Thymus (tissue), 11 donors: ENCODE results near the gene NDUFS6. TPM values are rescaled to one million over a fixed set of nuclear protein-coding genes. Genes with fewer than 3 reads are reported as not detected.

Source experiments
- DNase-seq, 9 donors: peaks; one replicate each; pipeline ENCODE4 v3.0.0-alpha.2; 2013; ENCODE audit warnings: low spot score in 9 of 9, low read depth in 6 of 9, missing footprints in 1 of 9
- H3K27ac ChIP-seq, 2 donors: one replicate each; pipeline ENCODE4 v1.5.1; 2013; ENCODE audit warnings: control low read depth in 1 of 2, low read depth in 1 of 2, low read length in 1 of 2, mild to moderate bottlenecking in 1 of 2, moderate library complexity in 1 of 2
- H3K27me3 ChIP-seq, 2 donors: one replicate each; pipeline ENCODE4 v1.5.1; 2013; ENCODE audit warnings: low read length in 1 of 2; ENCODE audit not compliant: control insufficient read depth in 2 of 2, insufficient read depth in 1 of 2
- H3K36me3 ChIP-seq, 2 donors: one replicate each; pipeline ENCODE4 v1.5.1; 2013; ENCODE audit warnings: low read length in 1 of 2, mild to moderate bottlenecking in 1 of 2, moderate library complexity in 1 of 2; ENCODE audit not compliant: control insufficient read depth in 2 of 2, insufficient read depth in 2 of 2
- H3K4me1 ChIP-seq, 2 donors: one replicate each; pipeline ENCODE4 v1.5.1; 2013; ENCODE audit warnings: low read length in 2 of 2; ENCODE audit not compliant: control insufficient read depth in 2 of 2, insufficient read depth in 2 of 2
- H3K4me3 ChIP-seq, 2 donors: one replicate each; pipeline ENCODE4 v1.5.1; 2013; ENCODE audit warnings: low read length in 2 of 2, control low read depth in 1 of 2, mild to moderate bottlenecking in 1 of 2
- H3K9me3 ChIP-seq, 2 donors: one replicate each; pipeline ENCODE4 v1.5.1; 2013; ENCODE audit warnings: low read length in 1 of 2, mild to moderate bottlenecking in 1 of 2; ENCODE audit not compliant: control insufficient read depth in 2 of 2, insufficient read depth in 1 of 2
- WGBS: extraction: QIAGEN DNeasy Blood & Tissue Kit; methylation state at CpG from one replicate; pipeline ENCODE4 v1.1.7; 2013; 5-methylcytosine and 5-hydroxymethylcytosine counted together
- polyA plus RNA-seq: library from polyadenylated mRNA; stranded (reverse); fragments of 200-250 nt; gene quantifications from one replicate; pipeline ENCODE4 v1.2.3, GENCODE V29; 2013
- total RNA-seq: library from RNA; stranded (reverse); fragments of 120-200 nt; gene quantifications from one replicate; pipeline ENCODE4 v1.2.4, GENCODE V29; 2013
- donor health status: healthy.

The NDUFS6 gene
- total and polyA plus RNA-seq, 2 donors, result 42.8 to 55.0 TPM

DNA sequence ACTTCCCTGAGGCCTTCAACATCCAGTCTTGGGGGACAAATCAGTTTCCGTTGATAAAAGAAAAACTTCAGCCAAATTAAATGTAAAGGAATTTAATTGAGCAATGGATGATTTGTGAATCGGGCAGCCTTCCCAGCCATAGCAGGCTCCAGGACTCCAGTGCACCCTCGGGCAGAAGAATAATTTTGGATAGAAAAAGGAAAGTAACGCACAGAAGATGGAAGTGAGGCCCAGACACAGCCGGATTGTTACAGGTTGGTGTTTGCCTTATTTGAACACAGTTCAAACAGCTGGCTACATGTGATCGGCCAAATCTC lies 20.6 kb upstream of the NDUFS6 start:
- H3K4me1 ChIP-seq, result peaks cover 0 to 14% of the 10 kb centered on the region in 2 donors
- no peak overlapping the region for H3K27ac ChIP-seq
- no peaks in the 10 kb centered on the region for H3K36me3 ChIP-seq
- H3K9me3 ChIP-seq, result no peaks in the 10 kb centered on the region
- no peak for DNase-seq
- H3K27me3 ChIP-seq, result peaks cover 0 to 27% of the 10 kb centered on the region in 2 donors
- WGBS, result 96% methylated on average over 6 of the region's 6 CpGs
- no peak overlapping the region for H3K4me3 ChIP-seq

DNA sequence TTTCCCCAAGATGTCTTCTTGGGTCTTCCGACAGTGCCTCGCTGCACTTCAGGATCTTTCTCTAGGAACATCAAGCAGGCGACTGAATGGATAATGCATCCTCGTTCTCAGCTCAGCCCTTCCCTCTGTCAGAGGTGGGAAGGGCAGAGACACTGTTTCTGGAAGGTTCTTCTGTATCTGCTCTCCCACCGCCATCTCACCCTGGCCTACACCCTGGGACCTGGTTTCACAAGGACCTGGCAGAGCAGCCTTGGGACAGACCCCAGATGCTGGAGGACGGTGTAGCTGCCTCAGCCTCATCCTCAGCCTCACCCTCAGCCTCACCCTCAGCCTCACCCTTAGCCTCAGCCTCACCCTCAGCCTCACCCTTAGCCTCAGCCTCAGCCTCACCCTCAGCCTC lies 20.1 kb upstream of the NDUFS6 start:
- no peak for DNase-seq
- no peaks in the 10 kb centered on the region for H3K36me3 ChIP-seq
- 95% methylated on average over 6 of the region's 6 CpGs for WGBS
- no peak overlapping the region for H3K27ac ChIP-seq
- H3K4me1 ChIP-seq, result peaks cover 0 to 19% of the 10 kb centered on the region in 2 donors
- no peak overlapping the region for H3K4me3 ChIP-seq
- no peaks in the 10 kb centered on the region for H3K9me3 ChIP-seq
- peaks cover 0 to 27% of the 10 kb centered on the region in 2 donors for H3K27me3 ChIP-seq

DNA sequence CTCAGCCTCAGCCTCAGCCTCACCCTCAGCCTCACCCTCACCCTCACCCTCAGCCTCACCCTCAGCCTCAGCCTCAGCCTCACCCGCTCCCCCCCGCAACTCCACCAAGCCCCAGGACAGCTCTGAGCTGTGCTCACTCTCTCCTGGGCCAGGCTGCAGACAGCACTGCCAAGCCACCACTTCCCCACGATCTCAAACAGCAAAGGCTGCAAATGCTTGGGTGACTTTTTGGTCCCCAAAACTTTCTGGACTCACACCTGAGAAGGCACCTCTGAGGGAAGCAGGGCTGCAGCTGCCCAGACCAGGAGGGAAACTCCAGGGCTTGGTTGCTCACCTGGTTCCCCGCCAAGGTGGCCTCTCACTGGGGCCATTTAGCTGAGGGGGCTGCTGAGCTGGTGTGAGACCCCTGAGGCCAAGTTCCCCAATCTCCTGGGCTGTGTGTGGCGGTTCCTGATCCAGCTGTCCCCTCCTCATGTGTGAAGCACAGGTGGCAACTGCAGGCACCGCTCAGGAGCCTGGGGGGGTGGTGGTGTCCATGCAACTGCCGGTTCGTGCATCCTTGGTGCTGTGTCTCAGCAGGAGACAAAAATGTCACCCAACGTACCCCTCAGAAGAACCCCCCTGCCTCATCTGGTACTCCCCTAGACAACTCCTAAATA lies 19.4 kb upstream of the NDUFS6 start:
- Histone ChIP-seq H3K27ac (no peak overlapping the region), H3K4me3 (no peak overlapping the region), H3K9me3 (no peaks in the 10 kb centered on the region), H3K27me3 (peaks cover 0 to 27% of the 10 kb centered on the region in 2 donors), H3K4me1 (peaks cover 0 to 19% of the 10 kb centered on the region in 2 donors), H3K36me3 (no peaks in the 10 kb centered on the region)
- 87% methylated on average over 9 of the region's 9 CpGs for WGBS
- no peak for DNase-seq

DNA sequence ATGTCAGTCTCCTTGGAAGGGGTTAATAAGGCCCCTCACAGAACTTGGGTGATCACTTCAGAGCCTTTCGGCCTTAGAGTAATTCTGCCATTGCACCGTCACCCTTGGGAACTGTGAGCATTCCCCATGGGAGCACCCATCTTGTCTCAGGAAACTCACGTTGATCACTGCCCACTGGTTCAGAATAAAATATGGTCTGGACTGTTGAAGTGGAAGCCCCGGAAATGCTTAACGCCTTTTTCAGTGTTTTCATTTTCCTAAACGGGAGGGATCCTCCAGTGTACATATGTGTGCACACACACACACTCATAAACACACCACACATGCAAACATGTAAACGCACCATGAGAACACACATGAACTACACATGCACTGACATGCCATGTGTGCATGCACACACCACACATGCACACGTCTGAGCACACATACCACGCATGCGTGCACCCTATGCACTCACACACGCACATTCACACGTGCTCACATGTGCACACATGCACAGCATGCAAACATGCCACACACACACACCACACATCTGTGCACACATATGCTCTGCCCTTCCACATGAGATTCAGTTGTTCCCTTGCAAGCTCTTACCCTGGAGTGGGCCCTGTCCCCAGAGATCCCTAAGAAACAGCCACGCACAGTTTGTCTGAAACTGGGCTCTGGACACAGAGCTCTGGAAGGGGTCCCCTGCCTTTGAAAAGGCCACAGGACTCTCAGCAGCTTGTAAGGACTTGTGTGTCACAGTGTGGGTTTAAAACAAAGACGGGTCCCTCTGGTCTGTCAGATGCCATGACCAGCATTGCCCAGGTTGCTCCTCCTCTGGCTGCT lies 18.6 kb upstream of the NDUFS6 start:
- no peak overlapping the region for H3K27ac ChIP-seq
- peaks cover 0 to 19% of the 10 kb centered on the region in 2 donors for H3K4me1 ChIP-seq
- no peak for DNase-seq
- no peaks in the 10 kb centered on the region for H3K36me3 ChIP-seq
- H3K4me3 ChIP-seq, result no peak overlapping the region
- WGBS, result 78% methylated on average over 14 of the region's 14 CpGs
- H3K27me3 ChIP-seq, result peaks cover 0 to 22% of the 10 kb centered on the region in 2 donors
- no peaks in the 10 kb centered on the region for H3K9me3 ChIP-seq

DNA sequence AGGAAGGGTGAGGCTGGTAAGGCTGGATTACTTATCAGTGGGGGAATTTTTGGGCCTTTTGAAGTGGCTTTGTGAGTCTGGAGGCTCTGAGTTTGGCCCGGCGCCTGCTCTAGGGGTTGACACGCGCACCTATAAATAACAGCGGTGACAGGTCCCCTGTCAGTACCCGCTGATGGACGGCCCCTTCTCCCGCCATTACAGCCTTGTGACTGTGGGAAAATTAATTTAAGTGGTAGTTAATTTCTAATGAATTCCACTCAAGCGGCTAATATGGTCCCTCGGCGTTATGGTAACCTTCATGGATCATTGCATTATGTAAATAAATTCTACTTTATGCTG lies 18.0 kb upstream of the NDUFS6 start:
- no peaks in the 10 kb centered on the region for H3K9me3 ChIP-seq
- no peak for DNase-seq
- H3K36me3 ChIP-seq, result no peaks in the 10 kb centered on the region
- H3K4me1 ChIP-seq, result peaks cover 0 to 19% of the 10 kb centered on the region in 2 donors
- H3K27ac ChIP-seq, result no peak overlapping the region
- peaks cover 0 to 16% of the 10 kb centered on the region in 2 donors for H3K27me3 ChIP-seq
- H3K4me3 ChIP-seq, result no peak overlapping the region
- 47% methylated on average over 11 of the region's 11 CpGs for WGBS

DNA sequence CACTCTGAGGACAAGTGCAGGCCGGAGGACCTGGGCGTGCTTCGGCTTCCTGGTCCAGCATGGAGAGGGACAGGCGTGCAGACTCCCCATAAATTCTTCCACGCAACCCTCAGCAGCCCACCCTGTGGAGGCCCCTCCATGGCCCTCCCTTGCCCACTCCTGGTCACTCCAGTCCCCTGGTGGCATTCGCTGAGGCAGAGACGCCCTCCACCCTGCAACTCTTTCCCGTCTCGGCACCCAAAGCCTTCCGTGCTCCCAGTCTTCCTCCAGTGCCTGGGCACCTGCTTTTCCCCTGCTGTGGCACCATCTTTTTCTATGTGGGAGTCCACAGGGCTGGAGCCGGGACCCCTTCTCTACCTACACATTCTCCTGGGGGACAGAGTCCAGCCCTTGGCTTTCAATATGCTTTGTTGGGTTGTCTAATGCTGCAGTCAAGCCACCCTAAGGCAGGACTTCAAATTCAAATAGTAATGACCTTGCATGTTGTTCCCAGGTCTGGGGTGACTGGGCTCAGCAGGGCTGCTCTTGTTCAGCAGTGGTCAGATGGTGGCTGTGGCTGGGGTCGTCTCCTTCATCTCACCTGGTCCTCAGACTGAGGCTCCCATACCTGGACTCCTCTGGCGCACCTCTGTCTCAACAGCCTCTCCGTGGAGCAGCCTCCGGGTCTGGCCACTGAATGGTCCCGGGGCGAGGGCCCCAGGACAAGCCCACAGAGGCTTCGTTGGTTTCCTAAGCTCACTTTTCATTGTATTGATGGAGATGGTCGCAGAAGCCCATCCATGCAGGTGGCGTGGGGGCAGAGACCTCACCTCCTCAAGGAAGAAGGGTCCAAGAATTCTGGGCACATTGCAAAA lies 16.8 kb upstream of the NDUFS6 start:
- WGBS, result 90% methylated on average over 20 of the region's 20 CpGs
- Histone ChIP-seq H3K9me3 (no peaks in the 10 kb centered on the region), H3K36me3 (no peaks in the 10 kb centered on the region), H3K4me3 (no peak overlapping the region), H3K27ac (peak overlapping the region in 1 of 2 donors; percentile 55), H3K27me3 (peaks cover 0 to 10% of the 10 kb centered on the region in 2 donors), H3K4me1 (peaks cover 0 to 19% of the 10 kb centered on the region in 2 donors)
- no peak for DNase-seq

DNA sequence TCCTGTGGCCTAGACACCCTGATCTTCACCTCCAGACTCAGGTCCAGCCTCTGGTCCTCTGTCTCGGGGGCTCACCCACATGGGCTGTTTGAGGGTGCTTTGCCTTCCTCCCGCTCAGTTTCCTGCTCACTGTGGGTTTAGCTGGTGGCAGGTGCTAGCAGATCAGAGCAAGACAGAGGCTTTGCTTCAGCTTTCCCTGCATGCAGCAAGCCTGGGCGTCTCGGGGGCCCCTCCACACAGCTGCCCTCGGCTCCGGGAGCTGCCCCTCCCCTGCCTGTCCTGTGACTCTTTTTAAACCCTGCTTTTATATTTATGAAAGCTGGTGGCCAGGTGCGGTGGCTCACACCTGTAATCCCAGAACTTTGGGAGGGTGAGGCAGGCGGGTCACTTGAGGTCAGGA lies 16.1 kb upstream of the NDUFS6 start:
- H3K9me3 ChIP-seq, result no peaks in the 10 kb centered on the region
- peaks cover 0 to 8% of the 10 kb centered on the region in 2 donors for H3K27me3 ChIP-seq
- H3K4me1 ChIP-seq, result peaks cover 0 to 19% of the 10 kb centered on the region in 2 donors
- H3K27ac ChIP-seq, result peak overlapping the region in 1 of 2 donors; percentile 55
- WGBS, result 40% methylated on average over 8 of the region's 8 CpGs
- H3K4me3 ChIP-seq, result no peak overlapping the region
- DNase-seq, result peak in 4 of 9 donors; percentile 32 to 87 (median 64)
- no peaks in the 10 kb centered on the region for H3K36me3 ChIP-seq

DNA sequence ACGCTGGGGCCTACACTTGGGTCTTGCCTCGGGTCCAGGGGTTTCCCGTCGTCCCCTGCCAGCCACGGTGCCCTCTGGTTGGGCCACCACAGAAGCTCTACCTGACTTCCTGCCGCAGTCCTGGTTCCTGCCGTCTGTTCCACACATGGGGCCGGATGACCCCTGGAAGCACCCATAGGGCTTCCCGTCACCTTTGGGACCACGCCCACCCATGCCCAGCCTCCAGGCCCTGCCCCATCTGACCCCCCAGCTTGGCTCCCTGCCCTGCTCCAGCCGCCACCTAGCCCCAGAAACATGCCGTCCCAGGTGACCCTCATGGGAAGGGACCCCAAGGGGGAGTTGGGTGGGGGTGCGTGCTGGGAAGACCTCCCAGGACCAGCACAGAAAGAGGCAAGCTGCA lies 15.2 kb upstream of the NDUFS6 start:
- H3K4me3 ChIP-seq, result no peak overlapping the region
- peaks cover 0 to 21% of the 10 kb centered on the region in 2 donors for H3K4me1 ChIP-seq
- no peak for DNase-seq
- H3K27me3 ChIP-seq, result peaks cover 0 to 8% of the 10 kb centered on the region in 2 donors
- H3K9me3 ChIP-seq, result no peaks in the 10 kb centered on the region
- no peak overlapping the region for H3K27ac ChIP-seq
- WGBS, result 98% methylated on average over 13 of the region's 13 CpGs
- no peaks in the 10 kb centered on the region for H3K36me3 ChIP-seq
